HEK293 (cell line): ENCODE results near the gene NDST1.

Experiments
- SCRT2 ChIP-seq: fragments of 450-650 bp; formaldehyde crosslinking; IDR thresholded peaks from 2 replicates; pipeline ENCODE4 v1.5.1; 2016; ENCODE audit warnings: missing biosample characterization, missing genetic modification characterization
- ZFP37 ChIP-seq: fragments of 450-650 bp; formaldehyde crosslinking; IDR thresholded peaks from 2 replicates; pipeline ENCODE4 v1.5.1; 2016; ENCODE audit warnings: missing biosample characterization, missing genetic modification characterization
- ZNF248 ChIP-seq: fragments of 450-650 bp; formaldehyde crosslinking; IDR thresholded peaks from 2 replicates; pipeline ENCODE4 v1.5.1; 2017; ENCODE audit warnings: missing biosample characterization, missing genetic modification characterization
- ZNF335 ChIP-seq: fragments of 450-650 bp; formaldehyde crosslinking; conservative IDR thresholded peaks from 2 replicates; pipeline ENCODE4 v1.5.1; 2016; ENCODE audit warnings: missing biosample characterization, missing genetic modification characterization
- TF ChIP-seq, protein P1 (sequence below): fragments of 450-650 bp; formaldehyde crosslinking; IDR thresholded peaks from 2 replicates; pipeline ENCODE4 v1.5.1; 2016; ENCODE audit warnings: missing biosample characterization, missing genetic modification characterization

DNA sequence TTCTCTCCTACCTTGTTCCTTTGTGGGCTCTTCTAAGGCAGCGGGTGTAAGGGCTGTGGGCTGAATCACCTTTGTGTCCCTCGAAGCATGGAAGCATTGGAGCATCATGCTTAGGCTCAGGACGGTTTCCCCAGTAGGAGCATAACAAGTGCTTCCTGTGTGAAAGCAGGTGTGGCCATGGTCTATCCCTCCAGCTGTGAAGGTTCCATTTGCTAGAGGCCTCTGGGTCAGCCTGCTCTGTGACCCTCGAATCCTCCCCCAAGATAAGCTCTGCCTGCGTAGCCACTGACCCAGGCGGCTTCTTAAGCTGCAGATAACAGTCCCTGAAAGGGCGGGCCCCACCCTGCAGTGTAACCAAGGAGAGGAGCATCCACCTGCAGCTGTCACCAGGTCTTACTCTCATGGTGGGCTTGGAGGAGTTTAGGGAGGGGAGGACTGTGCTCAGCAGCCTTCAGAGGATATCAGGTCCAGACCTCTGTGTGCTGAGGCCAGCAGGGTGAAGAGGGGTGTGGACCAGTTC, 8.4 kb upstream of the NDST1 start:
- no peak for TF ChIP-seq SCRT2
- TF ChIP-seq, protein P1, sequence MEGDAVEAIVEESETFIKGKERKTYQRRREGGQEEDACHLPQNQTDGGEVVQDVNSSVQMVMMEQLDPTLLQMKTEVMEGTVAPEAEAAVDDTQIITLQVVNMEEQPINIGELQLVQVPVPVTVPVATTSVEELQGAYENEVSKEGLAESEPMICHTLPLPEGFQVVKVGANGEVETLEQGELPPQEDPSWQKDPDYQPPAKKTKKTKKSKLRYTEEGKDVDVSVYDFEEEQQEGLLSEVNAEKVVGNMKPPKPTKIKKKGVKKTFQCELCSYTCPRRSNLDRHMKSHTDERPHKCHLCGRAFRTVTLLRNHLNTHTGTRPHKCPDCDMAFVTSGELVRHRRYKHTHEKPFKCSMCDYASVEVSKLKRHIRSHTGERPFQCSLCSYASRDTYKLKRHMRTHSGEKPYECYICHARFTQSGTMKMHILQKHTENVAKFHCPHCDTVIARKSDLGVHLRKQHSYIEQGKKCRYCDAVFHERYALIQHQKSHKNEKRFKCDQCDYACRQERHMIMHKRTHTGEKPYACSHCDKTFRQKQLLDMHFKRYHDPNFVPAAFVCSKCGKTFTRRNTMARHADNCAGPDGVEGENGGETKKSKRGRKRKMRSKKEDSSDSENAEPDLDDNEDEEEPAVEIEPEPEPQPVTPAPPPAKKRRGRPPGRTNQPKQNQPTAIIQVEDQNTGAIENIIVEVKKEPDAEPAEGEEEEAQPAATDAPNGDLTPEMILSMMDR (tag by site-specific recombination): no peak
- TF ChIP-seq ZFP37: no peak
- no peak for TF ChIP-seq ZNF335 (tag by site-specific recombination)
- TF ChIP-seq ZNF248 (tag by site-specific recombination): no peak
